ENCODE data around the gene SAMSN1. TPM values are rescaled to one million over a fixed set of nuclear protein-coding genes. Genes with fewer than 3 reads are reported as not detected.

The SAMSN1 gene
- total RNA-seq, 4 donors from 2014 or later: 0.29 to 3.0 (median 1.8) TPM

DNA sequence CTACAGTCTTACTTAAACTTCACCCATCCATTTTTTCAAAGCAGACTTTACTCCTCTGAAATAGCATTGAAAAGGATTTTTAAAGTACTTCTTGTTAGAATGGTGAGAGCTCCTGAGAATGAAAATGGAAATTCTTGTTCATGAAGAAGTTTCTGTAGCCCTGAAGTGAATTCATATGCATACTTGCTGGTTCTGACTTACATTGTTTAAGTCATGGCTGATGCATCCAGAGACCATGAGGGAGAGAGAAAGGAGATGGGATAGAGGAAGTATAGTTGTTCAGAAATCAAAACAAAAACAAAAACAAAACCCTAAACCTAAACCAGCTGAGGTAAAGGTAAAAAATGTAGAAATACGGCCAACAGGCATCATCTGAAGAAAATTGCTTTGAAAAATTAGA, 27.1 kb upstream of the SAMSN1 start:
- no peak for DNase-seq
- intact Hi-C loops (cut with DNase I; ENCODE audit: low total_unique reads): no loop called here
- no peak for TF ChIP-seq POLR2A (IDR thresholded peaks at IDR 0.05)
- TF ChIP-seq, protein P1, sequence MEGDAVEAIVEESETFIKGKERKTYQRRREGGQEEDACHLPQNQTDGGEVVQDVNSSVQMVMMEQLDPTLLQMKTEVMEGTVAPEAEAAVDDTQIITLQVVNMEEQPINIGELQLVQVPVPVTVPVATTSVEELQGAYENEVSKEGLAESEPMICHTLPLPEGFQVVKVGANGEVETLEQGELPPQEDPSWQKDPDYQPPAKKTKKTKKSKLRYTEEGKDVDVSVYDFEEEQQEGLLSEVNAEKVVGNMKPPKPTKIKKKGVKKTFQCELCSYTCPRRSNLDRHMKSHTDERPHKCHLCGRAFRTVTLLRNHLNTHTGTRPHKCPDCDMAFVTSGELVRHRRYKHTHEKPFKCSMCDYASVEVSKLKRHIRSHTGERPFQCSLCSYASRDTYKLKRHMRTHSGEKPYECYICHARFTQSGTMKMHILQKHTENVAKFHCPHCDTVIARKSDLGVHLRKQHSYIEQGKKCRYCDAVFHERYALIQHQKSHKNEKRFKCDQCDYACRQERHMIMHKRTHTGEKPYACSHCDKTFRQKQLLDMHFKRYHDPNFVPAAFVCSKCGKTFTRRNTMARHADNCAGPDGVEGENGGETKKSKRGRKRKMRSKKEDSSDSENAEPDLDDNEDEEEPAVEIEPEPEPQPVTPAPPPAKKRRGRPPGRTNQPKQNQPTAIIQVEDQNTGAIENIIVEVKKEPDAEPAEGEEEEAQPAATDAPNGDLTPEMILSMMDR (IDR thresholded peaks at IDR 0.05): no peak
- no peak overlapping the region for H3K4me3 ChIP-seq
- H3K36me3 ChIP-seq: no peaks in the 10 kb centered on the region
- no peaks in the 10 kb centered on the region for H3K9me3 ChIP-seq
- no peak overlapping the region for H3K27ac ChIP-seq
- H3K4me1 ChIP-seq: no peaks in the 10 kb centered on the region
- H3K27me3 ChIP-seq: no peaks in the 10 kb centered on the region

DNA sequence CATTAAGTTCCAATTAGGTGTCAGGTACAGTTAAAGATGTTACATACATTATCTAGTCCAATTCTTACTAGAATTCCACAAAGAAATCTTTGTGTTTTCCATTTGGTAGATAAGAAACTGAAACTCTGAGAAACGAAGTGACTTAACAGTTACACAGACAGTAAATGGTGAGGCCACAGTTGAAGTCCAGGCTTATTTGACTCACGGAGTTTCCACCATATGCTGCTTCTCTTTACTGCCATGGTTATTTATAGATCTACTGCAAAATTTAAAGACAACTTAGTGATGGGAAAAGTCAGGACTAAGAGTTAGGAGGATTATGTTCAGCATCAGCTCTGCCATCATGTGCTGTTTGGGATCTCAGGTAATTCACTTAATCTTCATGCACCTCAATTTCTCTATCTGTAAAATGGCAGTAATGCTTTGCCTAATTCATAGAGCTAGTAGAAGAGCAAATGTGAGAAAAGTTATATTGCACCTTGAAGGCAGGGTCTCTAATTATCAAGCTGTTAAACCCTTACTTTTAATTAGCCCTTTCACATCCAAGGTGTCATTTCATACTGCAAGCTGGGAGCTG, 26.2 kb upstream of the SAMSN1 start:
- no peaks in the 10 kb centered on the region for H3K27me3 ChIP-seq
- TF ChIP-seq, protein P1 (IDR thresholded peaks at IDR 0.05): no peak
- no peak for TF ChIP-seq POLR2A (IDR thresholded peaks at IDR 0.05)
- no peaks in the 10 kb centered on the region for H3K9me3 ChIP-seq
- DNase-seq: no peak
- H3K27ac ChIP-seq: no peak overlapping the region
- H3K36me3 ChIP-seq: no peaks in the 10 kb centered on the region
- no peak overlapping the region for H3K4me3 ChIP-seq
- intact Hi-C loops (cut with DNase I; ENCODE audit: low total_unique reads): no loop called here
- no peaks in the 10 kb centered on the region for H3K4me1 ChIP-seq

- H3K36me3 ChIP-seq: no peaks in the 10 kb centered on the region
- no peak overlapping the region for H3K27ac ChIP-seq
- no peaks in the 10 kb centered on the region for H3K4me1 ChIP-seq
- TF ChIP-seq POLR2A (IDR thresholded peaks at IDR 0.05): no peak
- TF ChIP-seq, protein P1 (IDR thresholded peaks at IDR 0.05): no peak
- DNase-seq: no peak
- H3K4me3 ChIP-seq: no peak overlapping the region
- intact Hi-C loops (cut with DNase I; ENCODE audit: low total_unique reads): no loop called here
- H3K9me3 ChIP-seq: no peaks in the 10 kb centered on the region
- H3K27me3 ChIP-seq: no peaks in the 10 kb centered on the region
Observed at GRCh38 chr21:14569868-14570267, 23.8 kb upstream of the SAMSN1 start.

DNA sequence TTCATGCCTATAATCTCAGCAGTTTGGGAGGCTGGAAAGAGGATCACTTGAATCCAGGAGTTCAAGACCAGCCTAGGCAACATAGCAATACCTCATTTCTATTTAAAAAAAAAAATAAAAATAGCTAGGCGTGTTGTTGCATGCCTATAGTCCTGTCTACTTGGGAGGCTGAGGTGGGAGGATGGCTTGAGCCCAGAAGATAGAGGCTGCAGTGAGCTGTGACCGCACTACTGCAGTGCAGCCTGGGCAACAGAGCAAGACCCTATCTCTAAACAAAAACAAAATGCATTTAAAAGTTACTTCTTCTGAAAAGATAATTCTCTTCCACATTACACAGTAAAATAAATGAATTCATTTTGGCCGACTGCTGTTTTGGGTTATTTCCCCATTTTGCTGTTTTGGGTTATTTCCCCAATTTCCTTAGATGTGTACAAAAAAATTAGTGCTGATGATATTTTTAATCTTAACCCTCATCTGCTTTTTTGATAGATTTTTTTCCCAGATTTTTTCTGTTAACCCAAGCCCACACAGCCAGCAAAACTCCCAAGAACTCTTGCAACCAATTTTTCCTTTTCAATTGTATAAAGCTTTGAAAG, 23.0 kb upstream of the SAMSN1 start:
- Histone ChIP-seq H3K27me3 (no peaks in the 10 kb centered on the region), H3K4me3 (no peak overlapping the region), H3K27ac (no peak overlapping the region), H3K36me3 (no peaks in the 10 kb centered on the region), H3K9me3 (no peaks in the 10 kb centered on the region), H3K4me1 (no peaks in the 10 kb centered on the region)
- TF ChIP-seq, protein P1 (IDR thresholded peaks at IDR 0.05): no peak
- no peak for TF ChIP-seq POLR2A (IDR thresholded peaks at IDR 0.05)
- intact Hi-C loops (cut with DNase I; ENCODE audit: low total_unique reads): no loop called here
- no peak for DNase-seq

GRCh38 chr21:14567331-14568279, 21.5 kb upstream of the SAMSN1 start:
- no peak for TF ChIP-seq POLR2A (IDR thresholded peaks at IDR 0.05)
- TF ChIP-seq, protein P1 (IDR thresholded peaks at IDR 0.05): no peak
- Histone ChIP-seq H3K27me3 (no peaks in the 10 kb centered on the region), H3K27ac (no peak overlapping the region), H3K9me3 (no peaks in the 10 kb centered on the region), H3K4me3 (no peak overlapping the region), H3K4me1 (no peaks in the 10 kb centered on the region), H3K36me3 (no peaks in the 10 kb centered on the region)
- intact Hi-C loops (cut with DNase I; ENCODE audit: low total_unique reads): no loop called here
- DNase-seq: no peak

Data from uterus (tissue), 4 donors.